HG03097 (cell line): ENCODE measurements around the gene TBC1D8B.

ENCODE experiments used
- ATAC-seq: cut with Tn5 transposase; IDR thresholded peaks from one replicate; pipeline ENCODE4 v1.9.1; 2021; ENCODE audit not compliant: unreplicated experiment, low FRiP score

Gene TBC1D8B

GRCh38 chrX:106894978-106895452 lies 92.5 kb downstream of the TBC1D8B start:
- no peak for ATAC-seq

DNA sequence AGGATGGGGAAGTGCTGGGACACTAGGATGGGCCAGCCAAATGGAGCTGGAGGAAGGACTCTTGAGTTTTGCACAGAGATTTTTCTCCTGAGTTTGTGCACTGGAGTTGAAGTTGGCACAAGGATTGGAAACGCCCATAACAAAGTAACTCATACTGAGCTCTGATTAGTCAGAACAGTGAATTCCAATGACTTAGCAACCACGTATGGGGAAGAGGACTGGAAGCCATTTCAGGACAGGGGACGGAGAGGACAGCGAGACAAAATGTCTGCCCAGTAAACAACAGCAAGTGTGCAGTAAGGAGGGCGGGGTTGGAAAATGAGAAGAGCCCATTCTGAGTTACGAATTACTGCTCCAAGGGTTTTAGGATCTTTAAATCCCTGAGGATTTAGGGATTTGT lies 94.8 kb downstream of the TBC1D8B start:
- no peak for ATAC-seq

DNA sequence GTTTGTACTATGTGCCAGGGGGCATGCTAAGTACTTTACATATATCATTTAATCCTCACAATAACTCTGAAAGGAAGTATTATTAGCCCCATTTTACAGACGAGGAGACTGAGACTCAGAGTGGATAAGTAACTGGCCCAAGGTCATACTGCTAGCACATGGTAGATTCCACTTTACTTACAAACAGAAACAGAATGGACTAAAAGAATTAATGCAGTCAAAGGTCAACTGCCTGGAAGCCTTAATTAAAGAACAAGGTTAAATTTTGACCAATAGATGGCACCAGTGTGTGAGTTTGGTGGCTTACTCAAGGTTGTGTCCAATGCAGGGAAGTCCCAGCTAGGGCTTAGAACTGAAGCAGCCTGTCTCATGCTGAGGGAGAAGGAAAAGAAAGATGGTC lies 96.0 kb downstream of the TBC1D8B start:
- peak; percentile 56 for ATAC-seq

GRCh38 chrX:106899276-106899675 lies 96.8 kb downstream of the TBC1D8B start:
- ATAC-seq: no peak

DNA sequence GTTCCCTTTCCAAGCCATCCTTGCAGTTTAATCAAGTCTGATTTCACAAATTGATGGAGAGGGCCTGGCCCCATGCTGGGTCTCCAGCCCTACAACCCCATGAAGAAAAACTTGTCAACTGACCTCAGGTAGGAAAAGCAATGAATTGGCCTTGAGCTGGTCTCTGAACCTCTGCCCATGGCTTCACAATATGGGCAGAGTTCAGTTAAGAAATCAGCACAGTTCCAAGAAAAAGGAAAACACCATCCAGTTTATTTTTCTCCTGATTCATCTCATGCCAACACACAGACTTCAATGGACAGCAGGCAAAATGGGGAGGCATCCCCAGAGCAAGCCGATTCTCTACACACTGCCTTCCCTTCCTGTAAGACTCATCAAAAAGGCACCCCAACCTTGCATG lies 97.4 kb downstream of the TBC1D8B start:
- ATAC-seq: no peak

DNA sequence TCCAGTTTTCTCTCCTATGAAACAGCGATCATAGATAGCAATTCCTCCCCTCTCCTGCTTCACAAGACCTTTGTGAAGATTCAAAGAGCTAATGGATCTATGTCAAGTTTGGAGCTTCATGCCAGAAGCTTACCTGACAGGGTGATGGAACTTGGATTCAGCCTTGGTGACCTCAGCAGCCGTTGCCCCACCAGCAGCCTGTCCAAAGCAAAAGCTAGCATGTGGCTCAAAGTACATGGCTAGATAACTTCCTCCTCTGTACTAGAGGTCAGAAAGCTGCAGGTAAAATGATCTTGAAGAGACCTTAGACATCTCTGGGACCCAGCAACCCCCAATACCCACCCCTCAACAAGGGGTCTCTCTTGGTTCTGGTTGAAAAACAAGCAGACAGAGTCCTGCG lies 98.9 kb downstream of the TBC1D8B start:
- no peak for ATAC-seq

GRCh38 chrX:106901781-106902219 lies 99.3 kb downstream of the TBC1D8B start:
- ATAC-seq: no peak

DNA sequence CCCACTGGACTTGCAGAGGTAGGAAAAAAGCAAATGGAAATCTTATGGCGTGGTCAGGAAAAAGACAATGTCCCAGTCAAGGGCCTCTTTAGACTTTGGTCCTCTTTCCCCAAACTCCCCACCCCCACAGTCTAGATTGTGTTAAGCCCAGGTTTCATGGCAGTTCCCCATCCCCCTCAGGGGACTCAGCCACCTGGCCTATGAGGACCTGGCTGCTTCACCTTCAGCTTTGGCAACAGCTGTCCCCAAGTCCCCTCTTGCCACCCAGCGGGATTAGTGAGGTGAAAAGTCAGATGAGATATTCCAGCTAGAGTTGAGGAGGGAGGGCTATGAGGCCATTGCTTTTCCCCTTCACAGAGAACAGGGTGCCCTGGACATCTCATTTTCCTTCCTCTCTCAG lies 100.2 kb downstream of the TBC1D8B start:
- ATAC-seq: no peak

- ATAC-seq: no peak
These were observed 100.9 kb downstream of the TBC1D8B start, which contains the start of gene RIPPLY1 for GRCh38 chrX:106903291-106903824. Gene RIPPLY1, minus strand, starts transcription at chrX:106903341. Its CDS starts 54 bp downstream, at chrX:106903287.

- ATAC-seq: no peak
These were observed 101.5 kb downstream of the TBC1D8B start for GRCh38 chrX:106903856-106904528.

- no peak for ATAC-seq
These were observed 102.7 kb downstream of the TBC1D8B start for GRCh38 chrX:106905064-106905708.

GRCh38 chrX:106906361-106906760 lies 103.9 kb downstream of the TBC1D8B start:
- no peak for ATAC-seq

DNA sequence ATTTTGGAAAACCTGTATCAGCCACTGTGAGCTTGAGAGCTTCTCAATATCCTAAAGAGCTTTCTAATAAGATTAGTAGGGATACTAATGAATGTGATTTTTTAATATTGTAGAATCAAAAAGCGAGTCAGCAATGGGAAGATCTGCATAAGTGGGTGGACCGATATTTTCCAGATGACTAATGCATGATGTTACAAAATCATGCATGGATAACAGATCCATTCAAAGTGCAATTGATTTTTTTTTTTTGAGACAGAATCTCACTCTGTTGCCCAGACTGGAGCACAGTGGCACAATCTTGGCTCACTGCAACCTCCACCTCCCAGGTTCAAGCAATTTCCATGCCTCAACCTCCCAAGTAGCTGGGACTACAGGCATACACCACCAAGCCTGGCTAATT lies 110.4 kb downstream of the TBC1D8B start:
- no peak for ATAC-seq

DNA sequence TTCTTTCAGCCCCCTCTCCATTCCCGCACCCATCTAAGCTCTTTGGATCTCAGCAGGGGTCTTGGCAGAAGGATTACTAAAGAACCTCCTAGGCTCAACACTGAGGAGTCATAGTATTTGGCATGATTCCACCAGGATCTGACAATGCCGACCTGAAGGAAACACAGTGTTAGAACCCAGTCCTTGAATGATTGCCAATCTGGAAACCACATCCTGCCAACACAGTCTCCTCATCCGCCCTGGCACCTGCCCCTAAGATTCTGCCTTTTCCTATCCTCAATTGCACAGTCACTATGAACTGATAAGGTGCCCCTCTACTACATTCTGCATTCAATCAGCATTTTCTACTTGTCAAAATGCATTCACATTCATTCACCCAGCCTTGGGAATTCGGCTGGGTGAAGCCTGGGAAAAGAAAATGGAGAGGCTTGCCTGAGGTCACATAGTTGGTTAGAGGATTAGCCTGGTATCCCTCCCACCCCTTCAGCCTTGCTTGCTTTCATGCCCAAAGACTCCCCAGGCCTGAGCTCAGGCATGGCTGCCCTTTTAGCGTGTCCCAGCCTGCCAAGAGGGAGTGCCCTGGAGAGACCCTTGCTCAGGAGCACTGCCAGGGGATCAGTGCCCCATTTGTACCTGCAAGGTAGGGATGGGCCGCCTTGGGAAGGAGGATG lies 115.5 kb downstream of the TBC1D8B start:
- ATAC-seq: peak; percentile 81

GRCh38 chrX:106919932-106920452 lies 117.5 kb downstream of the TBC1D8B start, which contains the start of gene CLDN2:
Gene CLDN2, plus strand, starts transcription at chrX:106920402. Its CDS starts 7,827 bp downstream, at chrX:106928229.
- ATAC-seq: no peak

DNA sequence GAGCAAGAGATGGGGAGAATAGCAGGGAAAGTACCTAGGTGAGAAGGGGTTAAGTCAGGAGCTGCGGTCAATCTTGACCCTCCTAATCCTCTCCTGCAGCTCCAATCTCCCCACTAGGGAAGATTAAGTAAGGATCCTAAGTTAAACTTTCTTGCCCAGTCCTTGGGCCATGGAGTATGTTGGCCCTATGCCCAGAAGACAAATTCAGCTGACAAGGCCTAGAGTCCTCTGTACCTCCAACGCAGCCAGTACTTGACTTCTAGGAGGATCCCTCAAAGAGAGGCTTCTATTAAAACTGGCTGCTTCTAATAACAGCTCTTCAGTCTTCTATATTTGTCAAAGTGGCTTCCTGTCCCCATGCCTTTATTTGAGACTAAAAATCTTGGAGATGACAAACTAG lies 119.2 kb downstream of the TBC1D8B start:
- no peak for ATAC-seq
